RWPE2 (cell line): Measurements from ENCODE around the gene IPO13.

Experiments
- ATAC-seq: fragments of 200-7000 bp; cut with Tn5 transposase; 3 replicates; pipeline ENCODE4 v1.9.1; 2021; ENCODE audit warnings: low read depth
- DNase-seq: peaks from one replicate; pipeline ENCODE4 v3.0.0-alpha.2; 2020; ENCODE audit warnings: low spot score
- H3K27ac ChIP-seq: fragments of 450-650 bp; 2 replicates; pipeline ENCODE4 v1.5.1; 2017; ENCODE audit warnings: mild to moderate bottlenecking; ENCODE audit not compliant: poor library complexity, severe bottlenecking
- H3K27me3 ChIP-seq: fragments of 250-450 bp; sonication (Bioruptor Pico); 2 replicates; pipeline ENCODE4 v1.5.1; 2021; ENCODE audit warnings: mild to moderate bottlenecking, moderate library complexity; ENCODE audit not compliant: insufficient read depth, poor library complexity, severe bottlenecking
- H3K36me3 ChIP-seq: fragments of 250-450 bp; sonication (Bioruptor Pico); 2 replicates; pipeline ENCODE4 v1.5.1; 2020; ENCODE audit warnings: low read depth, mild to moderate bottlenecking, moderate library complexity
- H3K4me1 ChIP-seq: fragments of 250-450 bp; sonication (Bioruptor Pico); 2 replicates; pipeline ENCODE4 v1.5.1; 2021; ENCODE audit warnings: mild to moderate bottlenecking, moderate library complexity; ENCODE audit not compliant: insufficient read depth, poor library complexity, severe bottlenecking
- H3K4me3 ChIP-seq: fragments of 250-450 bp; sonication (Bioruptor Pico); 2 replicates; pipeline ENCODE4 v1.5.1; 2021; ENCODE audit warnings: mild to moderate bottlenecking, moderate library complexity; ENCODE audit not compliant: severe bottlenecking
- H3K9me3 ChIP-seq: fragments of 250-450 bp; sonication (Bioruptor Pico); 2 replicates; pipeline ENCODE4 v1.5.1; 2021; ENCODE audit warnings: mild to moderate bottlenecking, moderate library complexity; ENCODE audit not compliant: severe bottlenecking
- CTCF ChIP-seq: fragments of 450-650 bp; IDR thresholded peaks from one replicate; pipeline ENCODE4 v1.5.1; 2017; ENCODE audit warnings: mild to moderate bottlenecking, moderate library complexity; ENCODE audit not compliant: poor library complexity, severe bottlenecking

Gene IPO13

GRCh38 chr1:43936431-43937151 lies 10.2 kb upstream of the IPO13 start:
- Histone ChIP-seq H3K36me3 (peaks cover 16% of the 10 kb centered on the region), H3K9me3 (no peaks in the 10 kb centered on the region), H3K27ac (peak overlapping the region; percentile 82), H3K27me3 (no peaks in the 10 kb centered on the region), H3K4me3 (peak overlapping the region; percentile 46), H3K4me1 (peaks cover 28% of the 10 kb centered on the region)
- no peak for ATAC-seq
- DNase-seq = no peak
- TF ChIP-seq CTCF = peak; percentile 37

GRCh38 chr1:43937179-43937865 lies 9.4 kb upstream of the IPO13 start:
- ATAC-seq (peak; percentile 17), DNase-seq (peak; percentile 82)
- Histone ChIP-seq H3K36me3 (peaks cover 16% of the 10 kb centered on the region), H3K4me3 (peak overlapping the region; percentile 46), H3K4me1 (peaks cover 28% of the 10 kb centered on the region), H3K27ac (peak overlapping the region; percentile 82), H3K9me3 (no peaks in the 10 kb centered on the region), H3K27me3 (no peaks in the 10 kb centered on the region)
- TF ChIP-seq CTCF = no peak

GRCh38 chr1:43938383-43938782 lies 8.4 kb upstream of the IPO13 start:
- Histone ChIP-seq H3K27ac (peak overlapping the region; percentile 82), H3K9me3 (no peaks in the 10 kb centered on the region), H3K36me3 (peaks cover 16% of the 10 kb centered on the region), H3K27me3 (no peaks in the 10 kb centered on the region), H3K4me3 (no peak overlapping the region), H3K4me1 (peaks cover 20% of the 10 kb centered on the region)
- no peak for DNase-seq
- TF ChIP-seq CTCF = no peak
- ATAC-seq = no peak

DNA sequence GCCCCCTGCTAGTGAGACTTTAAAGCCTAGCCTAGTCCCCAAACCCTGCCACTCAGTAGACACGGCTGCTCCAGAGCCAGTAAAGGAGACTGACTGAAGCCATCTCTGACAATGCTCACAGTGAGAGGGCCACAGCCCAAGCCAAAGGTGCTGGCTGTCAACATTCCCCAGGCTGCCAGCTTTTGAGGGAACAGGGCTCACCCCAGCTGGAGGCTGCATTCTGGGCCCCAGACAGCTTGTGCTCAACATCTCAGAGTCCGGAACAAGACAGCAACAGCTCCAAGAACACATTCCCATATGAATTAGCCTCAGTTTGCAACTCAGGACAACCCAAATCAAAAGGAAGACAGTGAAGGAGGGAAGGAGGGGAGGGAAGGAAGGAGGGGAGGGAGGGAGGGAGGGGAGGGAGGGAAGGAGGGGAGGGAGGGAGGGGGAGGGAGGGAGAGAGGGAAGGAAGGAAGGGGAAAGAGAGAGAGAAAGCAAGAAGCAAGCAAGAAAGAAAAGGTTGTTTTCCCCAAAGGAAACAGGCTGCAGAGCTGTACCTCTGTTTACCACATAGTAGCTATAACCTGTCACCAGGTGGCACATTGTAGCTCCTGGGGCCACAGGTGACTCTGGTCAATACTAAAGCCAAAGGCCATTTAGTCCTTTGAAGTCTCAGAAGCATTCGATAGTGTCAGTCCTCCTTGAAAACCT lies 7.7 kb upstream of the IPO13 start:
- peak overlapping the region; percentile 82 for H3K27ac ChIP-seq
- no peak for ATAC-seq
- H3K4me3 ChIP-seq = no peak overlapping the region
- no peaks in the 10 kb centered on the region for H3K9me3 ChIP-seq
- peaks cover 20% of the 10 kb centered on the region for H3K4me1 ChIP-seq
- no peak for TF ChIP-seq CTCF
- H3K36me3 ChIP-seq = peaks cover 16% of the 10 kb centered on the region
- H3K27me3 ChIP-seq = no peaks in the 10 kb centered on the region
- no peak for DNase-seq
